H9 (cell line): ENCODE results near the gene ERICH6B. TPM values are rescaled to one million over a fixed set of nuclear protein-coding genes. Genes with fewer than 3 reads are reported as not detected.

Experiments used
- DNase-seq: peaks from one replicate; pipeline ENCODE4 v3.0.0-alpha.2; 2017
- H2AFZ ChIP-seq: one replicate; pipeline ENCODE4 v1.6.1; 2013; ENCODE audit warnings: mild to moderate bottlenecking, low read length, control low read depth, moderate library complexity
- H2AK5ac ChIP-seq: 2 replicates; pipeline ENCODE4 v1.6.1; 2013; ENCODE audit warnings: low read length, control low read depth, mixed read lengths; ENCODE audit not compliant: insufficient read length
- H2BK120ac ChIP-seq: one replicate; pipeline ENCODE4 v1.6.1; 2013; ENCODE audit warnings: low read depth, mild to moderate bottlenecking, low read length, control low read depth, inconsistent platforms; ENCODE audit not compliant: poor library complexity, severe bottlenecking
- H2BK12ac ChIP-seq: 2 replicates; pipeline ENCODE4 v1.6.1; 2013; ENCODE audit warnings: low read length, control low read depth, mixed read lengths, low read depth; ENCODE audit not compliant: insufficient read length
- H2BK15ac ChIP-seq: 2 replicates; pipeline ENCODE4 v1.6.1; 2013; ENCODE audit warnings: low read depth, low read length, control low read depth
- H2BK20ac ChIP-seq: one replicate; pipeline ENCODE4 v1.6.1; 2013; ENCODE audit warnings: low read depth, mild to moderate bottlenecking, low read length, control low read depth, inconsistent platforms; ENCODE audit not compliant: poor library complexity, severe bottlenecking
- H2BK5ac ChIP-seq: 2 replicates; pipeline ENCODE4 v1.6.1; 2013; ENCODE audit warnings: low read length, control low read depth, mixed read lengths; ENCODE audit not compliant: insufficient read length
- H3K14ac ChIP-seq: 2 replicates; pipeline ENCODE4 v1.6.1; 2013; ENCODE audit warnings: low read length, control low read depth; ENCODE audit not compliant: insufficient read depth
- H3K18ac ChIP-seq: 2 replicates; pipeline ENCODE4 v1.6.1; 2013; ENCODE audit warnings: low read depth, mild to moderate bottlenecking, mixed read lengths, low read length, control low read depth; ENCODE audit not compliant: insufficient read length
- H3K23ac ChIP-seq: 2 replicates; pipeline ENCODE4 v1.6.1; 2013; ENCODE audit warnings: low read length, control low read depth, mixed read lengths, low read depth; ENCODE audit not compliant: insufficient read length
- H3K23me2 ChIP-seq: 2 replicates; pipeline ENCODE4 v1.6.1; 2013; ENCODE audit warnings: low read depth, mild to moderate bottlenecking, mixed read lengths, low read length, control low read depth; ENCODE audit not compliant: insufficient read length, poor library complexity, severe bottlenecking
- H3K27ac ChIP-seq: 2 replicates; pipeline ENCODE4 v1.5.1; 2013; ENCODE audit warnings: low read length, control low read depth, mixed read lengths, low read depth; ENCODE audit not compliant: insufficient read length
- H3K27me3 ChIP-seq: 2 replicates; pipeline ENCODE4 v1.6.1; 2013; ENCODE audit warnings: low read length, control low read depth, inconsistent platforms; ENCODE audit not compliant: insufficient read depth
- H3K4ac ChIP-seq: 2 replicates; pipeline ENCODE4 v1.6.1; 2013; ENCODE audit warnings: low read depth, mild to moderate bottlenecking, control low read depth, inconsistent platforms, low read length, moderate library complexity
- H3K4me1 ChIP-seq: 2 replicates; pipeline ENCODE4 v1.6.1; 2013; ENCODE audit warnings: low read length, control low read depth, inconsistent platforms; ENCODE audit not compliant: insufficient read depth
- H3K4me2 ChIP-seq: 2 replicates; pipeline ENCODE4 v1.6.1; 2013; ENCODE audit warnings: low read length, control low read depth, mixed read lengths; ENCODE audit not compliant: insufficient read length, insufficient read depth
- H3K56ac ChIP-seq: 2 replicates; pipeline ENCODE4 v1.6.1; 2013; ENCODE audit warnings: low read depth, mild to moderate bottlenecking, mixed read lengths, low read length, control low read depth; ENCODE audit not compliant: insufficient read length
- H3K79me1 ChIP-seq: 2 replicates; pipeline ENCODE4 v1.6.1; 2013; ENCODE audit warnings: low read depth, mild to moderate bottlenecking, moderate library complexity, low read length, control low read depth, inconsistent platforms; ENCODE audit not compliant: insufficient read depth, poor library complexity, severe bottlenecking
- H3K79me2 ChIP-seq: 2 replicates; pipeline ENCODE4 v1.6.1; 2013; ENCODE audit warnings: low read length, control low read depth, inconsistent platforms; ENCODE audit not compliant: insufficient read depth
- H3K9ac ChIP-seq: 2 replicates; pipeline ENCODE4 v1.6.1; 2013; ENCODE audit warnings: low read length, control low read depth, mixed read lengths; ENCODE audit not compliant: insufficient read length; ENCODE audit errors: extremely low read depth
- H3K9me3 ChIP-seq: one replicate; pipeline ENCODE4 v1.6.1; 2013; ENCODE audit warnings: low read depth, low read length, inconsistent platforms; ENCODE audit not compliant: control insufficient read depth
- H3T11ph ChIP-seq: one replicate; pipeline ENCODE4 v1.6.1; 2013; ENCODE audit warnings: mild to moderate bottlenecking, low read length, control low read depth, inconsistent platforms
- H4K20me1 ChIP-seq: one replicate; pipeline ENCODE4 v1.6.1; 2013; ENCODE audit not compliant: control insufficient read depth, insufficient read length, insufficient read depth
- H4K5ac ChIP-seq: 2 replicates; pipeline ENCODE4 v1.6.1; 2013; ENCODE audit warnings: low read depth, mild to moderate bottlenecking, mixed read lengths, low read length, control low read depth; ENCODE audit not compliant: insufficient read length
- H4K8ac ChIP-seq: replicated peaks from 2 replicates; pipeline ENCODE4 v1.6.1; 2013; ENCODE audit warnings: low read length, control low read depth, mixed read lengths, low read depth; ENCODE audit not compliant: insufficient read length
- H4K91ac ChIP-seq: 2 replicates; pipeline ENCODE4 v1.6.1; 2013; ENCODE audit warnings: low read depth, mild to moderate bottlenecking, moderate library complexity, mixed read lengths, low read length, control low read depth; ENCODE audit not compliant: insufficient read length
- H3K27ac Mint-ChIP-seq, 3 experiments: 2 replicates in 2 of 3; 3 replicates in 1 of 3; pipeline ENCODE4 v1.8.0; 2020 to 2021; ENCODE audit warnings: mixed read lengths in 3 of 3, mild to moderate bottlenecking in 1 of 3, moderate library complexity in 1 of 3
- H3K27me3 Mint-ChIP-seq: 2 replicates; pipeline ENCODE4 v1.8.0; 2021; ENCODE audit warnings: low read depth, mild to moderate bottlenecking, moderate library complexity, mixed read lengths
- H3K36me3 Mint-ChIP-seq, 3 experiments: 2 replicates in 2 of 3; 3 replicates in 1 of 3; pipeline ENCODE4 v1.8.0; 2020 to 2021; ENCODE audit warnings: low read depth in 3 of 3, mixed read lengths in 3 of 3; ENCODE audit not compliant: insufficient read depth in 1 of 3
- H3K4me1 Mint-ChIP-seq, 2 experiments: 2 replicates each; pipeline ENCODE4 v1.8.0; 2020; ENCODE audit warnings: mixed read lengths in 2 of 2
- H3K4me3 Mint-ChIP-seq, 2 experiments: 2 replicates in 1 of 2; 3 replicates in 1 of 2; pipeline ENCODE4 v1.8.0; 2020 to 2021; ENCODE audit warnings: mild to moderate bottlenecking in 2 of 2, mixed read lengths in 2 of 2, moderate library complexity in 1 of 2
- H3K9me3 Mint-ChIP-seq, 2 experiments: 2 replicates in 1 of 2; 3 replicates in 1 of 2; pipeline ENCODE4 v1.8.0; 2020; ENCODE audit warnings: mild to moderate bottlenecking in 2 of 2, mixed read lengths in 2 of 2, moderate library complexity in 1 of 2
- WGBS: extraction: QIAGEN DNeasy Blood & Tissue Kit; methylation state at CpG from one replicate; pipeline ENCODE4 v1.1.7; 2013; ENCODE audit warnings: missing lambda C conversion rate, low lambda C conversion rate, mixed read lengths; ENCODE audit not compliant: insufficient read length; ENCODE audit errors: extremely low coverage; 5-methylcytosine and 5-hydroxymethylcytosine counted together
- total RNA-seq: library from RNA; stranded (reverse); gene quantifications from 2 replicates; pipeline ENCODE4 v1.2.1, GENCODE V29; 2021
- TF ChIP-seq, protein P1 (sequence below): fragments of 200-600 bp; sonication (generic); conservative IDR thresholded peaks from 3 replicates; pipeline ENCODE4 v1.8.0; 2021; ENCODE audit warnings: antibody characterized with exemption, mild to moderate bottlenecking

The ERICH6B gene
- total RNA-seq, 1 experiment from 2014 or later, result not detected

DNA sequence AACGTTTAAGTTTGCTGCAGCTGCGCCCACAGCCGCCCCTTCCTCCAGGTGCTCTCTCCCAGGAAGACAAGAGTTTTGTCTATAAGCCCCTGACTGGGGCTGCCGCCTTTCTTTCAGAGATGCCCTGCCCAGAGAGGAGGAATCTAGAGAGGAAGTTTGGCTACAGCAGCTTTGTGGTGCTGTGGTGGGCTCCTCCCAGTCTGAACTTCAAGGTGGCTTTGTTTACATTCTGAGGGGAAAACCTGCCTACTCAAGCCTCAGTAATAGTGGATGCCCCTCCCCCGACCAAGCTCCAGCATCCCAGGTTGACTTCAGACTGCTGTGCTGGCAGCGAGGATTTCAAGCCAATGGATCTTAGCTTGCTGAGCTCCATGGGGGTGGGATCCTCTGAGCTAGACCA is 6.4 kb upstream of the ERICH6B start:
- Histone ChIP-seq H2BK120ac (no peak overlapping the region), H2AFZ (no peak overlapping the region), H3K9ac (no peak overlapping the region), H2BK20ac (no peak overlapping the region), H3K4me1 (no peaks in the 10 kb centered on the region; the same call in none of the 2 replicates), H3K9me3 (no peaks in the 10 kb centered on the region), H4K20me1 (no peaks in the 10 kb centered on the region), H3K79me2 (no peaks in the 10 kb centered on the region), H4K8ac (no peak overlapping the region), H3K27ac (no peak overlapping the region), H3K27me3 (no peaks in the 10 kb centered on the region), H3K18ac (no peak overlapping the region), H3K56ac (no peak overlapping the region), H3K14ac (no peak overlapping the region), H3T11ph (no peak overlapping the region), H3K79me1 (no peaks in the 10 kb centered on the region), H3K4me2 (no peak overlapping the region), H3K23me2 (no peaks in the 10 kb centered on the region), H2BK5ac (no peak overlapping the region), H4K91ac (no peak overlapping the region), H2BK15ac (no peak overlapping the region), H2BK12ac (no peak overlapping the region), H3K23ac (no peak overlapping the region), H2AK5ac (no peak overlapping the region), H3K4ac (no peak overlapping the region), H4K5ac (no peak overlapping the region)
- peaks cover 37% of the 10 kb centered on the region for H3K27me3 Mint-ChIP-seq
- H3K4me1 Mint-ChIP-seq, result peaks cover 30 to 32% of the 10 kb centered on the region in 2 experiments
- no peaks in the 10 kb centered on the region; a peak in 1 of 7 replicates for H3K36me3 Mint-ChIP-seq
- TF ChIP-seq, protein P1, sequence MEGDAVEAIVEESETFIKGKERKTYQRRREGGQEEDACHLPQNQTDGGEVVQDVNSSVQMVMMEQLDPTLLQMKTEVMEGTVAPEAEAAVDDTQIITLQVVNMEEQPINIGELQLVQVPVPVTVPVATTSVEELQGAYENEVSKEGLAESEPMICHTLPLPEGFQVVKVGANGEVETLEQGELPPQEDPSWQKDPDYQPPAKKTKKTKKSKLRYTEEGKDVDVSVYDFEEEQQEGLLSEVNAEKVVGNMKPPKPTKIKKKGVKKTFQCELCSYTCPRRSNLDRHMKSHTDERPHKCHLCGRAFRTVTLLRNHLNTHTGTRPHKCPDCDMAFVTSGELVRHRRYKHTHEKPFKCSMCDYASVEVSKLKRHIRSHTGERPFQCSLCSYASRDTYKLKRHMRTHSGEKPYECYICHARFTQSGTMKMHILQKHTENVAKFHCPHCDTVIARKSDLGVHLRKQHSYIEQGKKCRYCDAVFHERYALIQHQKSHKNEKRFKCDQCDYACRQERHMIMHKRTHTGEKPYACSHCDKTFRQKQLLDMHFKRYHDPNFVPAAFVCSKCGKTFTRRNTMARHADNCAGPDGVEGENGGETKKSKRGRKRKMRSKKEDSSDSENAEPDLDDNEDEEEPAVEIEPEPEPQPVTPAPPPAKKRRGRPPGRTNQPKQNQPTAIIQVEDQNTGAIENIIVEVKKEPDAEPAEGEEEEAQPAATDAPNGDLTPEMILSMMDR, result no peak
- H3K27ac Mint-ChIP-seq, result no peak overlapping the region
- no peak overlapping the region; a peak in 1 of 5 replicates for H3K4me3 Mint-ChIP-seq
- H3K9me3 Mint-ChIP-seq, result peaks cover under 1 to 1% of the 10 kb centered on the region in 2 experiments; a peak in 4 of 5 replicates
- peak; percentile 69 for DNase-seq
- WGBS, result no CpG with 5 or more reads among the region's 6 CpGs
